Cardiac fibroblast (primary cell): ENCODE data around the gene LAMA1.

Experiments used
- DNase-seq, 2 donors: peaks; one replicate each; pipeline versions ENCODE4 v3.0.0 to v3.0.0-alpha.2; 2010; ENCODE audit warnings: low read depth in 2 of 2
- H3K4me3 ChIP-seq, 2 donors: replicated peaks in 1 of 2; 1 replicate in 1 of 2; 2 replicates in 1 of 2; pipeline ENCODE4 v1.5.1; 2011; ENCODE audit warnings: low read depth in 2 of 2, low read length in 2 of 2, mild to moderate bottlenecking in 2 of 2, moderate library complexity in 1 of 2
- TF ChIP-seq, protein P1 (sequence below): IDR thresholded peaks from one replicate; pipeline ENCODE4 v1.5.1; 2011; ENCODE audit warnings: low read depth, mild to moderate bottlenecking, low read length, inconsistent platforms

LAMA1 gene

DNA sequence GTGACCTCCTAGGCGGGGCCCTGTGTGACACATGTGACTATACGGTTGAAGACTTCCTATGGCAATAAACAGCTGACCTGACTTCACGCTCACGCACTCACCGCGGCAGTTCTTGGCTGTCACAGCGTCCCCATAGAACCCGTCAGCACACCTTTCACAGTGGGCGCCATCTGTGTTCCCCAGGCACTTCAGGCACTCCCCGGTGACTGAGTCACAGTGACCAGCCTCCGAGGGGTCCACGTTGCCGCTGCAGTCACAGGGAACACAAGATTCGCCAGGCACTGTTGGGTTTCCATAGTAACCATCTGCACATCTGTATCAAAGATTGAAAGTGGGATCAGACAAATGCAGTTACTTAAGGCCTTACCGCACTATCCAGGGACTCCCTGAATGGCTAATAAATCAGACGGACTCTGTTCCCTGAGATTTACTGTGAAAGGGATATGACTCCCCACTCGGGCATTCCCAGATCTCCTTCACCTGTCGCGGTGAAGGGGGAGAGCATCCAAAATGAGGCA, 94.5 kb downstream of the LAMA1 start:
- DNase-seq = no peak
- TF ChIP-seq, protein P1, sequence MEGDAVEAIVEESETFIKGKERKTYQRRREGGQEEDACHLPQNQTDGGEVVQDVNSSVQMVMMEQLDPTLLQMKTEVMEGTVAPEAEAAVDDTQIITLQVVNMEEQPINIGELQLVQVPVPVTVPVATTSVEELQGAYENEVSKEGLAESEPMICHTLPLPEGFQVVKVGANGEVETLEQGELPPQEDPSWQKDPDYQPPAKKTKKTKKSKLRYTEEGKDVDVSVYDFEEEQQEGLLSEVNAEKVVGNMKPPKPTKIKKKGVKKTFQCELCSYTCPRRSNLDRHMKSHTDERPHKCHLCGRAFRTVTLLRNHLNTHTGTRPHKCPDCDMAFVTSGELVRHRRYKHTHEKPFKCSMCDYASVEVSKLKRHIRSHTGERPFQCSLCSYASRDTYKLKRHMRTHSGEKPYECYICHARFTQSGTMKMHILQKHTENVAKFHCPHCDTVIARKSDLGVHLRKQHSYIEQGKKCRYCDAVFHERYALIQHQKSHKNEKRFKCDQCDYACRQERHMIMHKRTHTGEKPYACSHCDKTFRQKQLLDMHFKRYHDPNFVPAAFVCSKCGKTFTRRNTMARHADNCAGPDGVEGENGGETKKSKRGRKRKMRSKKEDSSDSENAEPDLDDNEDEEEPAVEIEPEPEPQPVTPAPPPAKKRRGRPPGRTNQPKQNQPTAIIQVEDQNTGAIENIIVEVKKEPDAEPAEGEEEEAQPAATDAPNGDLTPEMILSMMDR = no peak
- no peak overlapping the region for H3K4me3 ChIP-seq

DNA sequence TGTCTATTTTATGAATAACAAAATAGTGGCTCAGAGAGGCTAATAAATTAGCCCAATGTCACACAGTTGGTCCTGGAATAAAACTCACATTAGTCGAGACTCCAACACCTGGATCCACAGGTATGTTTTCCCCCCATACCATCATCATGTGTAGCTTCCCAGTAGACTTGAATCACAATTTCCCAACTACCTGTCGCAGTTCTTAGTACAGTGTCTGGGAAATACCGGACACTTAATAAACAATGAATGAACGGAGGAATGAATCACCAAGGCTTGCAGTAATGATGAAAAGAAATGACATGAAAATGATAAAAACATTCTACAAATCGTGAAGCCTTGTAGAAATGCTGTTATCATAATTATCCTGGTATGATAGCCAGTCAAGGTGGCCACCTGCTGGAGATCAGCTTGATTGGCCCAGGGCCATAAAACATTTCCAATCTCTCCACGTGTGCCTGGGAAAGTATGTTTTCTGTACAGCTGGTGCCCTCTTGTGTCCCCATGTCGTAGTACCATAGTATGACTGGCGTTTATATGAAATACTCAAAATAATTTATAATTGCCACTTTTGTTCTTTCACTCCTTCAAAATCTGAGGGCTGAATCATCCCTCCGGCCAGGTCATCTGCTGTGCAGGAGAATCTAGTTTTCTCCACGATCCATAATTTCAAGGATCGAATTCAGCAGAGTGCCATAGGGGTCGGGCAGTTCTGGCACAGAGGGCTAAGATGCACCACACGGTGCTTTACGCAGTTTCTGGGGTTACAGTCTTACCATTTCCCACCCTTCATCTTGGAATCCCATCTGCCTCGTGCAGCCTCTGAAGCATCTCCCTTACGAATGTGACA, 95.4 kb downstream of the LAMA1 start:
- TF ChIP-seq, protein P1 = peak; percentile 31
- no peak overlapping the region for H3K4me3 ChIP-seq
- peak; percentile 21 to 52 for DNase-seq

DNA sequence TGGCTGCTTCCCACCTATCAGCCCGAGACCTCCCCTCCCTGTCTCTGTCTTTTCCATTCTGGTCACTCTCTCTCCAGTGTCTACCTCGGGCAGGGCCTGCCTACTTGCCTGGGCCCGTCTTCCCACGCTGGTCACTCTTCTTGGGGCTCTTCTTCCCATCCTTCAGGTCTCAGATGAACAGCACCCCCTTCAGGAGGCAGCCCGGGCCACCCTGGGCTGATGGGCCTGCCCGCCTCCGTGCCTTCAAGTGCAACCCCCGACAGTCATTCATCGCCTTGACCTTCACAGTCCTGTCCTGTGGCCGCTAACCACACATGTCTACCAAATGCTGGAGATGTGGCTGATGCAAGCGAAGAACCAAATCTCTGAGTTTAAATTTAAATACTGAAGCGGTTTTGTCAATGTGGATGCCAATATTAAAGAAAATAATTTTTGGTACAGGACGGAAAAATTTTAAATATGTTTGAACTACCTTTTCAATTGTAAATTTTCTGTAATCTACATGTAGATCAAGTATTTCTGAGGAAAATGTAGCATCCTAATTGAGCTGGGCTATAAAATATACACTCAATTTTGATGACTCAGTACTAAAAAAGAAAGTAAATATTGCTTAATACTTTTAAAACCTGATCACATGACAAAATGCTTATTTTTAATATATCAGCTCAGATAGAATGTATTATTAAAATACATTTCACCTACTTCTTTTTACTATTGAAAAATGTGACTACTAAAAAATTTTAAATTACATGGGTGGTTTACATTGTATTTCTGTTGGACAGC, 96.4 kb downstream of the LAMA1 start:
- TF ChIP-seq, protein P1 = no peak
- H3K4me3 ChIP-seq = no peak overlapping the region
- no peak for DNase-seq

DNA sequence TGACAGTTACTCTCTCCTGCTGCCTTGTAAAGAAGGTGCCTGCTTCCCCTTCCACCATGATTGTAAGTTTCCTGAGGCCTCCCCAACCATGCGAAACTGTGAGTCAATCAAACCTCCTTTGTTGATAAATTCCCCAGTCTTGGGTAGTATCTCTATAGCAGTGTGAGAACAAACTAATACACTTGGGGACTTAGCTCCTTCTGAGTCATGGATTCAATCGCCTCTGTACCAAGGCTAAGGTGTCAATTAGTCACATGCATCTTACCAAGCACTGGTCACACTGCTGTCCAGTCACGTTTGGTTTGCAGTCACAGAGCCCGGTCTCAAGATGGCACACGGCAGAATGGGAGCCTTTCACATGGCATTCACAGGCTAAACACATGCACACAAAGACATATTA, 100.6 kb downstream of the LAMA1 start:
- peak in 1 of 2 donors; percentile 23 for DNase-seq
- H3K4me3 ChIP-seq = no peak overlapping the region
- TF ChIP-seq, protein P1 = no peak

DNA sequence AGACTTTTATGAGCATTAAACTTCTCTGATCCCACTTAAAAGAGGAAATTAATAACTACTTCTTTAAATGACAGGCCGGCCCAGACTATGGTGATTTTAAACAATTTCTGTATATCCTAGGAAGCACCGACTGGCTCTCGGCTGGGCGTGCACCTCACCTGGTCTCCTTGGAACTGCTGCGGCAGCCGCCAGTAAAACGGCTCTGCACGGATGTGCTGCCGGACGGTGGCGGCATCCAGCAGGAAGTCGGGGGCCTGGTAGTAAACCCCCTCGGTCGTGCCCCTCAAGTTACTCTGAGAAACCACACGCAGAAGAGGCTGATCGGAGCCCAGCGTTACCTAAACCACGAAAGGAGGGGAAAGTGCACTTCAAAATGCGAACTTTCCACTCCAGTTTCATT, 106.5 kb downstream of the LAMA1 start:
- no peak for DNase-seq
- no peak overlapping the region for H3K4me3 ChIP-seq
- TF ChIP-seq, protein P1 = no peak

DNA sequence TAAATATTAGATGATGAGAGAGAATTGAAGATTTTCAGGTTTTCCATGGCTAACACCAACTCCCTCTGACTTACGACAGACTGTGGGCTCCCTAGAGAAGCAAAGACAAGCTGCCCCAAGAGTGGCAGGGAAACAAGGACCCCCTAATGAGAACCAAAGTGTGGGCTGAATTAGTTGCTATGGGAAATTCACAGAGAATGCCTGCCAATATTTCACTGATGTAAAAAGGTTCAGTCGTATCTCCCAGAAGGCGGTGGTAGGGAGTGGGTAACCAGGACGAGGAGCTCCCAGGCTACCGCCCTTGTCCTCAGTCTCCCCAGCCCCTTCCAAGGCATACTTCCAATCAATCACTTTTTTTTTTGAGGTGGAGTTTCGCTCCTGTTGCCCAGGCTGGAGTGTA, 113.6 kb downstream of the LAMA1 start:
- TF ChIP-seq, protein P1 = no peak
- DNase-seq = no peak
- H3K4me3 ChIP-seq = no peak overlapping the region
